Thyroid gland (tissue), 4 donors: Measurements from ENCODE around the gene RAB40B. TPM values are rescaled to one million over a fixed set of nuclear protein-coding genes. Genes with fewer than 3 reads are reported as not detected.

Experiments
- DNase-seq, 2 donors: peaks; one replicate each; pipeline ENCODE4 v3.0.0-alpha.2; 2019
- H3K27ac ChIP-seq, 3 donors: fragments of 200-600 bp; sonication (generic); 1 replicate in 2 of 3; 2 replicates in 1 of 3; pipeline ENCODE4 v1.5.1; 2016 to 2019; ENCODE audit warnings: mild to moderate bottlenecking in 1 of 3, moderate library complexity in 1 of 3
- H3K27me3 ChIP-seq: fragments of 200-600 bp; sonication (generic); one replicate; pipeline ENCODE4 v1.5.1; 2019
- H3K36me3 ChIP-seq, 2 donors: fragments of 200-600 bp; sonication (generic); one replicate each; pipeline ENCODE4 v1.5.1; 2016 to 2019
- H3K4me1 ChIP-seq, 2 donors: fragments of 200-600 bp; sonication (generic); one replicate each; pipeline ENCODE4 v1.5.1; 2017 to 2019
- H3K4me3 ChIP-seq, 3 donors: fragments of 200-600 bp; sonication (generic); replicated peaks in 1 of 3; 1 replicate in 2 of 3; 2 replicates in 1 of 3; pipeline ENCODE4 v1.5.1; 2016; ENCODE audit warnings: mild to moderate bottlenecking in 1 of 3
- H3K9me3 ChIP-seq: fragments of 200-600 bp; sonication (generic); one replicate; pipeline ENCODE4 v1.5.1; 2017
- POLR2A ChIP-seq, 2 donors: fragments of 450-650 bp; IDR thresholded peaks; one replicate each; pipeline ENCODE4 v1.6.1; 2017; ENCODE audit warnings: antibody characterized with exemption in 2 of 2, mild to moderate bottlenecking in 2 of 2, moderate library complexity in 1 of 2
- WGBS, 2 donors: methylation state at CpG; one replicate each; pipeline ENCODE4 v1.1.5; 2017; 5-methylcytosine and 5-hydroxymethylcytosine counted together
- intact Hi-C: fragments of 100-400 bp; cut with DNase I; formaldehyde crosslinking; loops from one replicate; pipeline ENCODE4 v1.15.1; 2023
- total RNA-seq, 4 donors: library from RNA; depleted of rRNA; stranded (reverse); fragments of >200 nt; gene quantifications; one replicate each; pipeline ENCODE4 v1.2.3, GENCODE V29; 2016
- TF ChIP-seq, protein P1 (sequence below), 6 experiments: fragments of 200-600 bp in 3 of 6; fragments of 450-650 bp in 3 of 6; sonication (generic) in 3 of 6; IDR thresholded peaks; one replicate each; pipeline ENCODE4 v1.5.1; 2016 to 2019; ENCODE audit warnings: antibody characterized with exemption in 6 of 6, mild to moderate bottlenecking in 2 of 6, inconsistent platforms in 1 of 6, moderate library complexity in 1 of 6

The RAB40B gene
- total RNA-seq, 4 donors from 2014 or later: 6.2 to 19.3 (median 11.3) TPM

DNA sequence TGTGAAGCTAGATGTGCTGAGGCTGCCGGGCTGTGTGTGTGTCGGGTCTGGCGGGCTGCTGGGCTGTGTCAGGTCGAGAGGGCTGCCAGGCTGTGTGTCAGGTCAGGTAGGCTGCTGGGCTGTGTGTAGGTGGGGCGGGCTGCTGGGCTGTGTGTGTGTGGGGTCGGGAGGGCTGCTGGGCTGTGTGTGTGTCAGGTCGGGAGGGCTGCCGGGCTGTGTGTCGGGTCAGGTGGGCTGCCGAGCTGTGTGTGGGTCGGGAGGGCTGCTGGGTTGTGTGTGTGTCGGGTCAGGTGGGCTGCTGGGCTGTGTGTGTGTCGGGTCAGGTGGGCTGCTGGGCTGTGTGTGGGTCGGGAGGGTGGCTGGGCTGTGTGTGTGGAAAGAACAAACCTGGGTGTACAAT, 58.9 kb downstream of the RAB40B start:
- no peak overlapping the region for H3K4me3 ChIP-seq
- no peaks in the 10 kb centered on the region for H3K27me3 ChIP-seq
- no peaks in the 10 kb centered on the region for H3K9me3 ChIP-seq
- H3K4me1 ChIP-seq: no peaks in the 10 kb centered on the region
- WGBS, 2 donors: 83 to 85% methylated on average over 14 of the region's 14 CpGs
- H3K27ac ChIP-seq: no peak overlapping the region
- intact Hi-C loops: no loop called here
- DNase-seq: no peak
- H3K36me3 ChIP-seq: peaks cover 20 to 27% of the 10 kb centered on the region in 2 donors
- TF ChIP-seq, protein P1, sequence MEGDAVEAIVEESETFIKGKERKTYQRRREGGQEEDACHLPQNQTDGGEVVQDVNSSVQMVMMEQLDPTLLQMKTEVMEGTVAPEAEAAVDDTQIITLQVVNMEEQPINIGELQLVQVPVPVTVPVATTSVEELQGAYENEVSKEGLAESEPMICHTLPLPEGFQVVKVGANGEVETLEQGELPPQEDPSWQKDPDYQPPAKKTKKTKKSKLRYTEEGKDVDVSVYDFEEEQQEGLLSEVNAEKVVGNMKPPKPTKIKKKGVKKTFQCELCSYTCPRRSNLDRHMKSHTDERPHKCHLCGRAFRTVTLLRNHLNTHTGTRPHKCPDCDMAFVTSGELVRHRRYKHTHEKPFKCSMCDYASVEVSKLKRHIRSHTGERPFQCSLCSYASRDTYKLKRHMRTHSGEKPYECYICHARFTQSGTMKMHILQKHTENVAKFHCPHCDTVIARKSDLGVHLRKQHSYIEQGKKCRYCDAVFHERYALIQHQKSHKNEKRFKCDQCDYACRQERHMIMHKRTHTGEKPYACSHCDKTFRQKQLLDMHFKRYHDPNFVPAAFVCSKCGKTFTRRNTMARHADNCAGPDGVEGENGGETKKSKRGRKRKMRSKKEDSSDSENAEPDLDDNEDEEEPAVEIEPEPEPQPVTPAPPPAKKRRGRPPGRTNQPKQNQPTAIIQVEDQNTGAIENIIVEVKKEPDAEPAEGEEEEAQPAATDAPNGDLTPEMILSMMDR (IDR thresholded peaks at IDR 0.05): no peak
- no peak for TF ChIP-seq POLR2A (IDR thresholded peaks at IDR 0.05)

DNA sequence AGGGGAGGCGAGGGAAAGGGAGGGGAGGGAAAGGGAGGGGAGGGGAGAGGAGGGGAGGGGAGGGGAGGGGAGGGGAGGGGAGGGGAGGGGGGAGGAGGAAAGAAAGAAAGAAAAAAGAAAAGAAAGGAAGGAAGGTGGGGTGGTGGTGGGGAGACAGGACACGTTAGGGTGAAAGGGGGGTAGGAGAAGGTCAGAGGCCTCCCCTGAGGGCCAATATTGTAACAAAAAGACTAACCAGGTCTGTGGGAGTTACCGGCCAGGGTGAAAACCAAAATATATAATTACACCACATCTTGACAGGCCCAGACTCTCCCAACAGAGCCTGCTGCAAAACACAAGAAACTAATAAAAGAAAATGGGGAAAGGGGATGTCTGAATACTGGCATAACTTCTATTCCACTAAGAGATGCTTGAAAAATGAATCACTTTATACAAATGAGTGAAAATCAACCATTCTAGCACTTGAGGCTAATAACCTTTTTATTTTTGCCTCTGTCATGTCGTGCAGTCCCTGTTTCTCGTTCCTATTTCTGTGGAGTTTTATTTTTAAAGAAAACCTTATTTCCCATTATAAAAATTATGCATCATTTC, 60.2 kb downstream of the RAB40B start:
- intact Hi-C loops: no loop called here
- 80 to 88% methylated on average over 5 of the region's 5 CpGs for WGBS, 2 donors
- DNase-seq: no peak
- no peaks in the 10 kb centered on the region for H3K9me3 ChIP-seq
- no peaks in the 10 kb centered on the region for H3K27me3 ChIP-seq
- H3K4me1 ChIP-seq: no peaks in the 10 kb centered on the region
- TF ChIP-seq, protein P1 (IDR thresholded peaks at IDR 0.05): no peak
- no peak for TF ChIP-seq POLR2A (IDR thresholded peaks at IDR 0.05)
- H3K4me3 ChIP-seq: no peak overlapping the region
- H3K36me3 ChIP-seq: peaks cover 16 to 23% of the 10 kb centered on the region in 2 donors
- no peak overlapping the region for H3K27ac ChIP-seq

DNA sequence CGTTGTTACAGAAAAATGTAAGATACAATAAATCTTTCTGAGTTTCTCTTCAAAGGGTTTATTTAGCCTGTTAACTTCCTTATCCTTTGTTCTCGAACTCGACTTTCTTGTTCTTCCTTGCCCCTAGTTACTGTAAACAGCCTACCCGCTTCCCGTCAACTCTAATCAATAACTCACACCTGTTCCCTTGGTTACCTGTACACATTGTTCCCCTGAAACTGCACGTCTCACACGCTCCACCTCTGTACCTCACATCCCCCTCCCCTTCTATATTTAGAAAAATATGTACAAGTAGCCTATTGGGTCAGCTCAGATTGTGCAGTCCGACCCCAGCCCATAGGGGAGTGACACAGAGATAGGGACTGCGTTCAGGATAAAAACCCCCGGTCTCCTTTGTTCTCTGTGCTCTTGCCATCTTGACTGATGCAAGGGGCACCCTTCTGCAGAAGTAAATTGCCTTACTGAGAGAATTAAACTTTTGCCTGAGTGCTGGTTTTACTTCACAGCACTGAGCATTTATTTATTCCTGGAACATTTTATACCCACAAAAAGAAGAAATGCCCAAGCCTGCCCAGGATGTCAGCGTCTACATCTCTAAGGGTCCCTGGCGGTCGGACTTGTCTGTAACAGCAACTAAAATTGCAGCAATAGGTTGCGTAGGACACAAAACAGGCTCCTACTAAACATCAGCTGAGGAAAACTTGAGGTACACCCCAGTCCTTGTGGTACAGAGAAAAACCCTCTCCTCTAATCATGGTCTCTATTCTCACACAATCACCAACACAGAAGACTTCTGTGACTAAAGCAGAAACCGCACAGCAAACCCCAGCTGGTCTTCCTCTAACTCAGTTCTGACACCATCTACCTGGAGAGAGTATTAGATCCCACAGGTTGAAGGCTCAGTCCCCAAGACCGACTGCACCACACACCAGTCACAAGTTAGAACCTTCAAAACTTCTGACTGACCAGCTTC, 61.6 kb downstream of the RAB40B start:
- Histone ChIP-seq H3K4me3 (no peak overlapping the region), H3K9me3 (no peaks in the 10 kb centered on the region), H3K27ac (no peak overlapping the region), H3K4me1 (no peaks in the 10 kb centered on the region), H3K27me3 (no peaks in the 10 kb centered on the region), H3K36me3 (peaks cover 3 to 11% of the 10 kb centered on the region in 2 donors)
- no peak for DNase-seq
- WGBS, 2 donors: 90% methylated on average over 16 of the region's 16 CpGs
- intact Hi-C loops: no loop called here
- no peak for TF ChIP-seq POLR2A (IDR thresholded peaks at IDR 0.05)
- TF ChIP-seq, protein P1 (IDR thresholded peaks at IDR 0.05): no peak

DNA sequence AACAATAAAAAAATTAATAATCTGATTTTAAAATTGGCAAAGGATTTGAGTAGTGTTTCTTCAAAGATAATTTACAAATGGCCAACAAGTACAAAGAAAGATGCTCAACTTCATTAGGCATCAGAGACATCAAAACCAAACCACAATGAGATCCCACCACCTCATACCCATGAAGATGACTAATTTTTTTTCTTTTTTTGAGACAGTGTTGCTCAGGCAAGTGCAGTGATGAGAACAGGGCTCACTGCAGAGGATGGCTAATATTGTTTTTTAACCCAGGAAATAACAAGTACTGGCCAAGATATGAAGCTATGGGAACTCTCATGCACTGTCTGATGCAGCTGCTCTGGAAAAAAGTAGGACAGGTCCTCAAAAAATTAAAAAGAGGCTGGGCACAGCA, 65.2 kb downstream of the RAB40B start:
- Histone ChIP-seq H3K4me1 (no peaks in the 10 kb centered on the region), H3K4me3 (no peak overlapping the region), H3K27ac (no peak overlapping the region), H3K36me3 (peaks cover 0 to 11% of the 10 kb centered on the region in 2 donors), H3K9me3 (no peaks in the 10 kb centered on the region), H3K27me3 (no peaks in the 10 kb centered on the region)
- TF ChIP-seq, protein P1 (IDR thresholded peaks at IDR 0.05): no peak
- TF ChIP-seq POLR2A (IDR thresholded peaks at IDR 0.05): no peak
- intact Hi-C loops: no loop called here
- no peak for DNase-seq

DNA sequence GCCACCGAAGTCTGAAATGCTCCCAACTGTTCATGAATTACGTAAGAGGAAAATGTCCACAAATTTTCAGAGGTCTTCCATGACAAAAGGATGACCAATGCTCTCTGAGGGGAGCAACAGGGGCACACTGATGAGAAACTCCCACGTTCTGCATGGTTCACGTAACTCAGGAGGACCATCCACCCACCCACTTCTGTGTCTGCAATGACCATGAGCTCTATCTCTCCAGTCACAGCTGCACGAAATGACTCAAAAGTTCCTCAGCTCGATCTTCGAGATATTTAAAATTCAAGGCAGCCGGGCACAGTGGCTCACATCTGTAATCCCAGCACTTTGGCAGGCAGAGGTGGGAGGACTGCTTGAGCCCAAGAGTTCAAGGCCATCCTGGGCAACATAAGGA, 66.0 kb downstream of the RAB40B start:
- H3K27ac ChIP-seq: no peak overlapping the region

More for the DNA sequence above, 66.0 kb downstream of the RAB40B start:
- WGBS, 2 donors: 81 to 82% methylated on average over 8 of the region's 8 CpGs
- TF ChIP-seq, protein P1 (IDR thresholded peaks at IDR 0.05): no peak
- TF ChIP-seq POLR2A (IDR thresholded peaks at IDR 0.05): no peak
- Histone ChIP-seq H3K4me1 (no peaks in the 10 kb centered on the region), H3K27me3 (no peaks in the 10 kb centered on the region), H3K9me3 (no peaks in the 10 kb centered on the region), H3K36me3 (peaks cover 0 to 18% of the 10 kb centered on the region in 2 donors), H3K4me3 (no peak overlapping the region)
- no peak for DNase-seq
- intact Hi-C loops: no loop called here
